GM12878 (cell line): ENCODE data around the gene TCF20. TPM values are rescaled to one million over a fixed set of nuclear protein-coding genes. Genes with fewer than 3 reads are reported as not detected.

ENCODE experiments used
- ATAC-seq: fragments of 200-7000 bp; cut with Tn5 transposase; 3 replicates; pipeline ENCODE4 v1.9.1; 2020; ENCODE audit warnings: mild to moderate bottlenecking, moderate library complexity
- BruUV-seq: library from RNA; stranded (reverse); fragments of 400-500 nt; replicated peaks from 2 replicates; lab custom pipeline; 2021; lab: Mats Ljungman, UMichigan
- CTCF ChIA-PET: fragments of 300-600 bp; sonication (Branson Sonifier 250); formaldehyde crosslinking; extraction: SDS; loops from one replicate; lab custom pipeline; 2021; ENCODE audit warnings: inconsistent platforms; lab: Yijun Ruan, JAX
- POLR2A ChIA-PET: fragments of 350-600 bp; formaldehyde crosslinking; extraction: SDS; loops from one replicate; lab custom pipeline; 2021; ENCODE audit warnings: inconsistent platforms; lab: Charles Lee
- RAD21 ChIA-PET: fragments of 300-600 bp; sonication (Branson Sonifier 250); formaldehyde crosslinking; loops from one replicate; lab custom pipeline; 2023; ENCODE audit warnings: antibody characterized with exemption; ENCODE audit not compliant: unreplicated experiment; lab: Charles Lee
- SMC1A ChIA-PET: fragments of 300-600 bp; sonication (Branson Sonifier 250); formaldehyde crosslinking; loops from one replicate; lab custom pipeline; 2023; ENCODE audit not compliant: unreplicated experiment, uncharacterized antibody; lab: Charles Lee
- DNase-seq: peaks from one replicate; pipeline ENCODE4 v3.0.0-alpha.2; 2011; ENCODE audit warnings: low read depth, low spot score
- FAIRE-seq: peaks from 3 replicates; lab custom pipeline; 2011; peaks lifted over from hg19 to GRCh38; lab: Jason Lieb, UNC
- H2AFZ ChIP-seq: 2 replicates; pipeline ENCODE4 v1.6.0; 2011; ENCODE audit warnings: low read depth, low read length, control low read depth; ENCODE audit not compliant: control insufficient read depth
- H3K27ac ChIP-seq: 2 replicates; pipeline ENCODE4 v1.5.1; 2011; ENCODE audit warnings: control low read depth; ENCODE audit not compliant: control insufficient read depth, insufficient read depth
- H3K27me3 ChIP-seq, 2 experiments: replicated peaks in 1 of 2; 2 replicates each; pipeline versions ENCODE4 v1.6.0 to v1.6.1; 2011; ENCODE audit warnings: low read length in 1 of 2; ENCODE audit not compliant: control insufficient read depth in 2 of 2, insufficient read depth in 2 of 2
- H3K36me3 ChIP-seq, 2 experiments: 2 replicates each; pipeline ENCODE4 v1.5.1; 2011; ENCODE audit warnings: low read length in 1 of 2; ENCODE audit not compliant: control insufficient read depth in 2 of 2, insufficient read depth in 2 of 2
- H3K4me1 ChIP-seq: 2 replicates; pipeline ENCODE4 v1.6.1; 2011; ENCODE audit warnings: mild to moderate bottlenecking, low read length, moderate library complexity, mixed read lengths; ENCODE audit not compliant: control insufficient read depth, insufficient read depth
- H3K4me2 ChIP-seq: 2 replicates; pipeline ENCODE4 v1.6.0; 2011; ENCODE audit warnings: control low read depth; ENCODE audit not compliant: control insufficient read depth, insufficient read depth
- H3K4me3 ChIP-seq: fragments of 200-600 bp; sonication (generic); 2 replicates; pipeline ENCODE4 v1.5.1; 2016
- H3K79me2 ChIP-seq: 2 replicates; pipeline ENCODE4 v1.6.0; 2011; ENCODE audit warnings: low read length; ENCODE audit not compliant: control insufficient read depth, insufficient read depth
- H3K9ac ChIP-seq: 2 replicates; pipeline ENCODE4 v1.8.0; 2011; ENCODE audit warnings: low read length, control low read depth, mixed read lengths; ENCODE audit not compliant: control insufficient read depth, insufficient read depth
- H3K9me3 ChIP-seq: replicated peaks from 3 replicates; pipeline ENCODE4 v1.5.1; 2011; ENCODE audit warnings: mild to moderate bottlenecking, low read length; ENCODE audit not compliant: control insufficient read depth, insufficient read depth
- H4K20me1 ChIP-seq: 2 replicates; pipeline ENCODE4 v1.6.0; 2011; ENCODE audit not compliant: control insufficient read depth, insufficient read depth
- ATF3 ChIP-seq: IDR thresholded peaks from 2 replicates; pipeline ENCODE4 v1.6.1; 2011; ENCODE audit warnings: low read depth, mild to moderate bottlenecking, low read length, moderate library complexity, borderline replicate concordance; ENCODE audit errors: extremely low read depth
- CBFB ChIP-seq: IDR thresholded peaks from 2 replicates; pipeline ENCODE4 v1.6.1; 2016; ENCODE audit warnings: antibody characterized with exemption, low read depth
- CBX3 ChIP-seq: fragments of 200-600 bp; sonication (generic); IDR thresholded peaks from 2 replicates; pipeline ENCODE4 v1.6.1; 2016; ENCODE audit warnings: low read depth, borderline replicate concordance
- CHD4 ChIP-seq: fragments of 200-600 bp; sonication (generic); IDR thresholded peaks from 2 replicates; pipeline ENCODE4 v1.6.1; 2016; ENCODE audit warnings: mild to moderate bottlenecking
- ETV6 ChIP-seq, 2 experiments: fragments of 450-650 bp in 1 of 2; IDR thresholded peaks in 1 of 2; conservative IDR thresholded peaks in 1 of 2; 2 replicates each; pipeline ENCODE4 v1.6.1; 2014; ENCODE audit warnings: antibody characterized with exemption in 1 of 2, borderline replicate concordance in 1 of 2, low read depth in 1 of 2, mild to moderate bottlenecking in 1 of 2, moderate library complexity in 1 of 2
- IRF4 ChIP-seq: IDR thresholded peaks from 2 replicates; pipeline ENCODE4 v1.6.1; 2011; ENCODE audit warnings: low read depth, low read length
- IRF5 ChIP-seq: fragments of 450-650 bp; IDR thresholded peaks from 2 replicates; pipeline ENCODE4 v1.6.1; 2017; ENCODE audit warnings: borderline replicate concordance
- JUND ChIP-seq: IDR thresholded peaks from 2 replicates; pipeline ENCODE4 v1.6.1; 2012; ENCODE audit warnings: low read depth, mild to moderate bottlenecking, low read length, improper control_type of control experiment, moderate library complexity
- MAX ChIP-seq: IDR thresholded peaks from 2 replicates; pipeline ENCODE4 v1.6.1; 2012; ENCODE audit warnings: low read depth, low read length, improper control_type of control experiment
- PAX5 ChIP-seq: IDR thresholded peaks from 2 replicates; pipeline ENCODE4 v1.6.1; 2011; ENCODE audit warnings: low read depth, low read length, borderline replicate concordance
- POLR2A ChIP-seq: IDR thresholded peaks from 2 replicates; pipeline ENCODE4 v1.6.1; 2011; ENCODE audit warnings: low read depth, mild to moderate bottlenecking, low read length
- RAD51 ChIP-seq: fragments of 450-650 bp; IDR thresholded peaks from 2 replicates; pipeline ENCODE4 v1.6.1; 2016; ENCODE audit warnings: moderate library complexity, mild to moderate bottlenecking, inconsistent platforms
- RB1 ChIP-seq: fragments of 450-650 bp; formaldehyde crosslinking; IDR thresholded peaks from 2 replicates; pipeline ENCODE4 v1.6.1; 2017; ENCODE audit warnings: mild to moderate bottlenecking, borderline replicate concordance
- SIX5 ChIP-seq: IDR thresholded peaks from 2 replicates; pipeline ENCODE4 v1.6.1; 2011; ENCODE audit warnings: mild to moderate bottlenecking, low read depth, low read length, moderate library complexity; ENCODE audit not compliant: severe bottlenecking
- SMAD1 ChIP-seq: fragments of 450-650 bp; IDR thresholded peaks from 2 replicates; pipeline ENCODE4 v1.6.1; 2018; ENCODE audit warnings: mild to moderate bottlenecking, low read depth; ENCODE audit not compliant: partially characterized antibody
- SMAD5 ChIP-seq: IDR thresholded peaks from 2 replicates; pipeline ENCODE4 v1.6.1; 2016; ENCODE audit warnings: antibody characterized with exemption, low read depth
- SP1 ChIP-seq: IDR thresholded peaks from one replicate; pipeline ENCODE4 v1.6.1; 2011; ENCODE audit warnings: low read depth, low read length
- ZBTB11 ChIP-seq: fragments of 450-650 bp; formaldehyde crosslinking; IDR thresholded peaks from 2 replicates; pipeline ENCODE4 v1.5.0; 2022; ENCODE audit warnings: mild to moderate bottlenecking, missing genetic modification characterization
- ZNF217 ChIP-seq: fragments of 450-650 bp; IDR thresholded peaks from 2 replicates; pipeline ENCODE4 v1.6.1; 2017; ENCODE audit warnings: antibody characterized with exemption, mild to moderate bottlenecking
- WGBS: methylation state at CpG from one replicate; pipeline ENCODE4 v1.1.6; 2016; ENCODE audit warnings: low lambda C conversion rate; ENCODE audit not compliant: insufficient replicate concordance, insufficient coverage; ENCODE audit errors: missing lambda C conversion rate; 5-methylcytosine and 5-hydroxymethylcytosine counted together
- in situ Hi-C: fragments of 300-500 bp; cut with MboI; formaldehyde crosslinking; loops from 9 replicates; pipeline ENCODE4 v1.14.3; 2018; ENCODE audit warnings: mixed read lengths
- intact Hi-C: fragments of 100-400 bp; cut with micrococcal nuclease; formaldehyde crosslinking; loops from one replicate; pipeline ENCODE4 v1.14.2; 2022; ENCODE audit not compliant: unreplicated experiment
- polyA plus RNA-seq, 11 experiments: library from polyadenylated mRNA; depleted of rRNA in 4 of 11; unstranded in 6 of 11; stranded (reverse) in 5 of 11; fragments of >200 nt; fragmentation: Nextera tagmentation in 4 of 11; fragmentation: Illumina TruSeq in 1 of 11; extraction: Ambion mirVana in 4 of 11; extraction: Trizol in 1 of 11; gene quantifications; 1 replicate in 1 of 11; 2 replicates in 10 of 11; pipeline versions ENCODE4 v1.2.1 to v1.2.3, GENCODE V29; 2011 to 2016; ENCODE audit warnings: inconsistent platforms in 2 of 11, missing spikeins in 2 of 11, low read depth in 1 of 11
- total RNA-seq, 4 experiments: library from RNA; depleted of rRNA in 3 of 4; stranded (reverse); fragments of >200 nt in 3 of 4; fragmentation: Illumina TruSeq in 1 of 4; extraction: Trizol in 1 of 4; gene quantifications; 2 replicates each; pipeline versions ENCODE4 v1.2.1 to v1.2.3, GENCODE V29; 2013 to 2021

TCF20 gene
- total and polyA plus RNA-seq, 10 of the 15 experiments (the other 5 are each of a cell fraction or from before 2014, with no cell fraction given) = 0.64 to 52.9 (median 22.6) TPM

GRCh38 chr22:42262964-42263363 is 7.5 kb downstream of the TCF20 start:
- Histone ChIP-seq H2AFZ (no peak overlapping the region), H3K27ac (no peak overlapping the region), H3K4me1 (peaks cover 13% of the 10 kb centered on the region), H3K9me3 (no peaks in the 10 kb centered on the region), H3K9ac (no peak overlapping the region), H3K79me2 (peaks cover 92% of the 10 kb centered on the region), H3K27me3 (no peaks in the 10 kb centered on the region), H3K4me2 (peak overlapping the region; percentile 36; the same call in 1 of the 2 replicates), H3K36me3 (peaks cover 0 to 2% of the 10 kb centered on the region in 2 experiments; a peak in 1 of 4 replicates), H4K20me1 (0 out of 2 replicates have a peak, but pooled peaks cover 3% of the 10 kb centered on the region), H3K4me3 (no peak overlapping the region)
- no TSS peak for BruUV-seq
- DNase-seq (peak; percentile 24), ATAC-seq (peak; percentile 68), FAIRE-seq (no peak)
- ChIA-PET CTCF (interaction anchor here (1.2 to 3.5 kb wide), 6 partner anchors 15 to 181 kb away, joined by 3 to 12 read pairs (median 4); no protein-coding TSS in a partner anchor), RAD21 (interaction anchor here (0.8 to 1.2 kb wide), 4 partner anchors 9 to 297 kb away, joined by 3 to 5 read pairs (median 4); no protein-coding TSS in a partner anchor), POLR2A (interaction anchor here (0.6 to 1.8 kb wide), 2 partner anchors 9 to 92 kb away, joined by 3 to 7 read pairs; no protein-coding TSS in a partner anchor), SMC1A (interaction anchor here (0.7 to 2.2 kb wide), 9 partner anchors 46 to 150 kb away, joined by 3 to 10 read pairs (median 4); no protein-coding TSS in a partner anchor)
- in situ Hi-C loops (no loop called here), intact Hi-C loops (no loop called here)
- WGBS = 26% methylated on average over 4 of the region's 4 CpGs
- no peak for TF ChIP-seq CBX3
- TF ChIP-seq ZNF217 = no peak
- no peak for TF ChIP-seq SMAD5
- peak; percentile 71; the same call in 1 of the 2 replicates for TF ChIP-seq RAD51
- TF ChIP-seq ZBTB11 = no peak
- no peak for TF ChIP-seq ATF3
- no peak for TF ChIP-seq JUND
- no peak for TF ChIP-seq IRF5
- TF ChIP-seq POLR2A = no peak
- TF ChIP-seq SMAD1 = no peak
- TF ChIP-seq SIX5 = no peak
- TF ChIP-seq MAX = no peak
- TF ChIP-seq IRF4 = no peak
- no peak for TF ChIP-seq SP1
- TF ChIP-seq CHD4 = no peak
- peak; percentile 92 for TF ChIP-seq PAX5
- no peak for TF ChIP-seq ETV6 (conservative IDR thresholded peaks at IDR 0.05 in 1 of 2, IDR thresholded peaks at IDR 0.05 in 1 of 2; ENCODE audit: borderline replicate concordance in 1 of 2, low read depth in 1 of 2)
- TF ChIP-seq RB1 = no peak
- TF ChIP-seq CBFB = no peak
